ENCODE results near the gene ACER3.
"Not testable (repeated sequence)": the region's sequence is repeated elsewhere in the genome, so short reads cannot be mapped to it uniquely, and the experiment has no call there.

Gene ACER3

GRCh38 chr11:77003963-77004362 lies 143.2 kb downstream of the ACER3 start:
- no peak for DNase-seq

DNA sequence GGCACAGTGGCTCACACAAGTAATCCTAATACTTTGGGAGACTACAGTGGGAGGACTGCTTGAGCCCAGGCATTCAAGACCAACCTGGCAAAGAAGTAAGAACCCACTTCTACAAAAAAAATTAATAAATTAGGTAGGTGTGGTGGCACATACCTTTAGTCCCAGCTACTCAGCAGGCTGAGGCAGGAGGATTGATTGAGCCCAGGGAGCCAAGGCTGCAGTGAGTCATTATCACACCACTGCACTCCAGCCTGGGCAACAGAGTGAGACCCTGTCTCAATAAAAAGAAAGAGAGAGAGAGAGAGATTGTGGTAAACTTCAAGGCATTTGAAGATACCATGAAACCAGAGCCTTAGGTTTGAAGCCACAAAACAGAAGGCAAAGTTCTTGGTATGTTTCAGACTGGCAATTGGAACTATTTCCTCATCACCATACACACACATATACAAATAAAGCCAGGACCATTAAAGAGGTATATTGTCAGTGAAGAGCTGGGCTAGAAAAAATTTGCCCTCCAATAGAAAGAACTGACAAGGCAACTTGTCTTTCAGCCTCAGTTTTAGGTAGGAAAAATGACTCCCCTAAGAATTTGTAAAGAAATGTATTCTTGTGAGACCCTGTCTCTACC lies 148.9 kb downstream of the ACER3 start:
- no peak for DNase-seq

DNA sequence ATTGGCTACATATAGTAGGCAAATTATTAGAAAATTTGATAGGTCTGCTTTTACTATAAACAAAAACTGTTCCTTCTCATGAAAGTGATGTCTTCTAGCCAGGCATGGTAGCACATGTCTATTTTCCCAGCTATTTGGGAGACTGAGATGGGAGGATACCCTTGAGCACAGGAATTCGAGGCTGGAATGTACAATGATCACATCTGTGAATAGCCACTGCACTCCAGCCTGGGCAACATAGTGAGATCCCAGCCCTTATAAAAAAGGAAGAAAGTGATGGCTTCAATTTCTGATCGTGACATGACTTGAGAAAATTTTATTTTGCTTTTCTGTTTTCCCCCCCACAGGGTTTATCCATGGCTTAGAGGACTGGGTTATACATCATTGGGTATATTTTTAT lies 154.0 kb downstream of the ACER3 start:
- DNase-seq, result no peak

DNA sequence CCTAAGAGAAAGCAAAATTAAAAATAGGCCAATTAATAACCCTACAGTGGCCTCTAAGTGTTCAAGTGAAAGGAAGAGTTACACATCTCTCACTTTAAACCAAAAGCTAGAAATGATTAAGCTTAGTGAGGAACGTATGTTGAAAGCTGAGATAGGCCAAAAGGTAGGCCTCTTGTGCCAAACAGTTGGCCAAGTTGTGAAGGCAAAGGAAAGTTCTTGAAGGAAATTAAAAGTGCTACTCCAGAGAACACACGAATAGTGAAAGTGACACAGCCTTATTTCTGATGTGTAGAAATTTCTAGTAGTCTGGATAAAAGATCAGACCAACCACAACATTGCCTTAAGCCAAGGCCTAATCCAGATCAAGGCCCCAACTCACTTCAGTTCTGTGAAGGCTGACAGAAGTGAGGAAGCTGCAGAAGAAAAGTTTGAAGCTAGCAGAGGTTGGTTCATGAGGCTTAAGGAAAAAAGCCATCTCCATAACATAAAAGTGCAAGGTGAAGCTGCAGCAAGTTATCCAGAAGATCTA lies 157.7 kb downstream of the ACER3 start:
- DNase-seq, result not testable (repeated sequence)

GRCh38 chr11:77019976-77020595 lies 159.4 kb downstream of the ACER3 start:
- DNase-seq, result no peak

DNA sequence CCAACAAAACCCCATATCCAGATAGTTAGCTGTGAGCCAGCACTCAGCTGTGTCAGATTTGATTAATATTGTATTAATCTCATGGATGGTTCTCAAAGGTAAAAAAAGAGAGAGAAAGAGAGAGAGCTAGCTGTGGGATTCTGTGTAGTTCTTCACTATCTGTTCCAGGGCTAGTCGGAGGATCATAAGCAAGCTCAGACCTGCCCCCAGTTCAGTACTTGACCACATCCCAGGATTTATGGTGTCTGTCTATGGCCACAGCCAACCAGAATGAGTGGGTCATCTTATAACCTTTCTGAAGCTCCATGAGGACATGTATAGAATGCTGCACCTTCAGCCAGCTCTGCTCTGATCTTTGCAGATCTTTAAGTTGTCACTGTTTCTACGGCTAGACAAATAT lies 160.0 kb downstream of the ACER3 start:
- no peak for DNase-seq

GRCh38 chr11:77024745-77025144 lies 164.0 kb downstream of the ACER3 start:
- DNase-seq, result no peak

GRCh38 chr11:77026221-77026620 lies 165.5 kb downstream of the ACER3 start:
- no peak for DNase-seq

DNA sequence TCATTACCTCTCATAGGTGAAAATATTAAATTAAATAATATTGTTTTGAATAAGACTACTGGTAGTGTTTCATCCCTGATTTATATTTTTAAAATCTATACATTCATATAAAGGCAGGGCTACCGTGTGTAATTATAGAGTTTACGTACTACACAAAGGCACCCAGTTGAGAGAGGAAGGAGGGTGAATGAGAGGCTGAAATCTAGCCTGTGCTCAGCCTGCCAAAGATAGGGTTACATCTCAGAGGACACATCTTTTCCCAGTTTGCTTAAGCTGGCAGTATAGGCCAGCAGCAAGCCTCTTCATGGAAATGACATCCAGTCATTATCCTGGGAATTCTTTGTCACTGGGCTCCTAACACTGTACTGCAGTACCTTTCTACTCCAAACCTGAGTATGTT lies 166.0 kb downstream of the ACER3 start:
- DNase-seq, result no peak

DNA sequence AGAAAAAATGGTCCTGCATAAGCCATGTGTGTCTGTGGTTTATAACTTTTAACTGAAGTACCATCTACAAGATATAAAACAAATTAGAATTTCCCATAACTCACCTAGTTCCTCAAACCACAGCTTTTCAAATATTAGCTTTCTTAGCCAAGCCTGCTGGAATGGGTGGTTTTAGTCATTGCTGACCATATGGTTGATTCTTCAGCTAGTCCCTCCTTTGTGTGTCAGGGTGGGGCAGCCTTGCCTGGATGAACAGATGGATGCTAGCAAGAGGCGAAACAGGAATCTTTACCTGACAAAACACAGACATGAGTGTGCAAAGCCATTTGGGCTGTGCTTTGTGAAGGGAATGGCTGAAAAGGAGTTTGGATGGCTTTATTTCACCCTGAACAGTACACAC lies 166.6 kb downstream of the ACER3 start:
- DNase-seq, result no peak

DNA sequence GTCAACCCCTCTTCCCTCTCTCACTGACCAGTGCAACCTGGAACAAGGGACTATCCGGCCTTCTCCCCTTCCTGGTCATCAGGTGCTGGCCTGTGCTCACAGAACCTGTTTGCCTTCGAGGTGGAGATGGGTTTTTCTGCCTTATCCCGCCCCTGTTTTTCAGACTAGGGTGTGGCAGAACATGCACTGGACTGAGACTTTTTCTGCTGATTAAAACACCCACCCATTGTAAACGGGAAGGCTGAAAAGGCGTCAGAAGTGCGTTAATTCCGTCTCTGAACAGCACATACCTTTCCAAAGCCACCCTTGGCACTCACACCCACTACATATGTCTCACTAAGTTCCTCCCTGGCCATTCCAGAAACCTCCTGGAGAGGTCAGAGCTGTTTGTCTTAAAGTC lies 169.1 kb downstream of the ACER3 start:
- no peak for DNase-seq

GRCh38 chr11:77030834-77031414 lies 170.2 kb downstream of the ACER3 start:
- no peak for DNase-seq

GRCh38 chr11:77031599-77031998 lies 170.9 kb downstream of the ACER3 start:
- no peak for DNase-seq

DNA sequence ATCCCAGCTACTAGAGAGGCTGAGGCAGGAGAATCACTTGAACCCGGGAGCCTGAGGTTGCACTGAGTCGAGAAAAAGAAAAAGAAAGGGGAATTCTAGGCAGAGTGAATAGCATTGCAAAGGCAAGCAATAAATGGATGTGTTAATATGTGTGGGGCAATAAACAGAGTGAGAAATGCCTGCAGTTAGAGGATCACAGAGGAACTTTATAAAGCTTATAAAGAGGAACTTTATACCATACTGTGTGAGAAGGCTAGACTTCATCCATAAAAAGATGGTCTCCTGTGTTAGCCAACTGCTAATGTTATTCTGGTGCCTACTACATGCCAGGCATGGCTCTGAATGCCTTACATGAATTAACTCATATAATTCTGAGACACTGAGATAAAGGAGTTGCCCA lies 174.3 kb downstream of the ACER3 start:
- no peak for DNase-seq

GRCh38 chr11:77035580-77035979 lies 174.9 kb downstream of the ACER3 start:
- DNase-seq, result no peak

- DNase-seq, result no peak
These were observed 175.7 kb downstream of the ACER3 start for GRCh38 chr11:77036398-77036797.

GRCh38 chr11:77037057-77037456 lies 176.3 kb downstream of the ACER3 start:
- DNase-seq, result no peak

DNA sequence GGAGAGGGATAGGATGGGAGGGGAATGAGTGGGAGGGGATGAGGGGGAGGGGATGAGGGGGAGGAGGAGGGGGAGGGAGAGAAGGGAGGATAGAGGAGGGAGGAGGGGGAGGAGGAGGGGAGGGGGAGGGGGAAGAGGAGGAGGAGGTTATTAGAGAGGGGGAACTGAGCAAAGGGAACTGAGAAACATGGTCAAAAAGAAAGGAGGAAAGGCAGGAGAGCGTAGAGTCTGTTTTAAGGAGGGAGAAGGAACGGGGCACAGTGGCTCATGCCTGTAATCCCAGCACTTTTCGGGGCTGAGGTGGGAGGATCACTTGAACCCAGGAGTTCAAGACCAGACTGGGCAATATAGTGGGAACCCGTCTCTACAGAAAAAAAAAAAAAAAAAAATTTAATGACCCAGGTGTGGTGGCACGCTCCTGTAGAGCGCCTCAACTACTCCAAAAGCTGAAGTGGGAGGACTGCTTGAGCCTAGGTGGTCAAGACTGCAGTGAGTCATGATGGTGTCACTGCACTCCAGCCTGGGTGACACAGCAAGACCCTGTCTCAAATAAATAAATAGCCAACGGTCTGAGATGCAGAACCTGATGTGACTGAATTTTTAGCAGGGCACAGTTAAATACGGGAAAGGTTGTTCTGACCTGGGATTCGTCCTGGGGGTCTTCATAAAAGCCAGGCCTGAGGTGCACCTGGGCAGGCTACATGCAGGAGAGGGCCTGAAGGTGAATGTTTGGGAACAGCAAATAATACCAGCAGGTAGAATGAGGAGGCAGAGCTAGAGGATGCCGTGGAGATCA lies 177.5 kb downstream of the ACER3 start:
- DNase-seq, result no peak

DNA sequence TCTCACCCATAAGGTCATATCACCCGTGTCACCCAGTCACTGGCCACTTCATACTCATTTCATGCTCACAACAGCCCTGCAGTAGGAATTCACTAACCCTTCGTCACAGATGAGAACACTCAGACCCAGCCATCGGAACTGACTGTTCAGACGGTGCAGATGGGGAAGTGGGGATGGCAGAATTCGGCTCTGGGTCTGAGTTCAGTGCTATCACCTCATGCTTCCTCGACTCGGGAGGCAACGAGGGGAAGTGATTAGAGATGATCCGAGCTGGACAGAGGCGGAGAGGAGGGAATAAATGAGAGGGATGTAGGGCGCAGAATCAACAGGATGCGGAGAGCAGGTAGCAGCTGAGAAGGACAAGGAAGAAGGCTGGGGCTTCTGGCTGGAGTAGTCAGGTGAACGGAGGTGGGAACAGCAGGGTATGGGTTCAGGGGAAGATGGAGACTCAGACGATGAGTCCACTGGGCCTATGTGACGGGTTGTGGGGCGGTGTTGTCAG lies 178.2 kb downstream of the ACER3 start:
- DNase-seq, result no peak

GRCh38 chr11:77039491-77040400 lies 179.0 kb downstream of the ACER3 start:
- no peak for DNase-seq

DNA sequence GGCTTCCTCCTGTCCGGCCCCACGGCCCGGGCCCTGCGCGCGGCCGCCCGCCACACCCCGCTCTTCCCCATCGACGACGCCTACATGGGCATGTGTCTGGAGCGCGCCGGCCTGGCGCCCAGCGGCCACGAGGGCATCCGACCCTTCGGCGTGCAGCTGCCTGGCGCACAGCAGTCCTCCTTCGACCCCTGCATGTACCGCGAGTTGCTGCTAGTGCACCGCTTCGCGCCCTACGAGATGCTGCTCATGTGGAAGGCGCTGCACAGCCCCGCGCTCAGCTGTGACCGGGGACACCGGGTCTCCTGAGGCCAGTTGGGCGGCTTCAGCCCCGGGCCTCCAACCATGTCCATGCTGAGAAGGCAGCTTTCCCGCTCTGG lies 179.7 kb downstream of the ACER3 start:
- DNase-seq, result no peak

GRCh38 chr11:77040889-77041288 lies 180.2 kb downstream of the ACER3 start:
- no peak for DNase-seq
